Suprapubic skin (tissue), 3 donors: ENCODE results near the gene CAPN5.

ENCODE experiments used
- CTCF ChIP-seq, 2 donors: fragments of 200-600 bp in 1 of 2; fragments of 450-650 bp in 1 of 2; sonication (generic) in 1 of 2; IDR thresholded peaks; one replicate each; pipeline ENCODE4 v1.5.1; 2016 to 2019; ENCODE audit warnings: antibody characterized with exemption in 2 of 2, mild to moderate bottlenecking in 1 of 2, moderate library complexity in 1 of 2
- POLR2AphosphoS5 ChIP-seq, 3 donors: sonication (generic); formaldehyde crosslinking; IDR thresholded peaks; one replicate each; pipeline ENCODE4 v1.6.1; 2017; ENCODE audit warnings: antibody characterized with exemption in 3 of 3

GRCh38 chr11:77071671-77072605 is 5.2 kb downstream of the CAPN5 start:
- no peak for TF ChIP-seq CTCF (IDR thresholded peaks at IDR 0.05)
- TF ChIP-seq POLR2AphosphoS5 (IDR thresholded peaks at IDR 0.05) = no peak
